ENCODE measurements around the gene MTHFSD.

The MTHFSD gene

GRCh38 chr16:86516623-86517003 is 38.4 kb downstream of the MTHFSD start:
- no peak for DNase-seq (ENCODE audit: low read depth, low spot score)
- no peak overlapping the region for H3K27ac ChIP-seq

GRCh38 chr16:86515777-86516622 is 39.0 kb downstream of the MTHFSD start:
- DNase-seq (ENCODE audit: low read depth, low spot score) = no peak
- H3K27ac ChIP-seq = no peak overlapping the region

- no peak overlapping the region for H3K27ac ChIP-seq
- DNase-seq (ENCODE audit: low read depth, low spot score) = no peak
Observed at GRCh38 chr16:86515413-86515776, 39.6 kb downstream of the MTHFSD start.

- DNase-seq (ENCODE audit: low read depth, low spot score) = no peak
- H3K27ac ChIP-seq = no peak overlapping the region
Observed at GRCh38 chr16:86514481-86515376, 40.3 kb downstream of the MTHFSD start.

- DNase-seq (ENCODE audit: low read depth, low spot score) = no peak
- H3K27ac ChIP-seq = no peak overlapping the region
Observed at GRCh38 chr16:86513471-86514277, 41.4 kb downstream of the MTHFSD start.

GRCh38 chr16:86512860-86513470 is 42.1 kb downstream of the MTHFSD start:
- H3K27ac ChIP-seq = no peak overlapping the region
- DNase-seq (ENCODE audit: low read depth, low spot score) = no peak

- H3K27ac ChIP-seq = no peak overlapping the region
- DNase-seq (ENCODE audit: low read depth, low spot score) = no peak
Observed at GRCh38 chr16:86512301-86512859, 42.7 kb downstream of the MTHFSD start.

GRCh38 chr16:86511317-86512161 is 43.5 kb downstream of the MTHFSD start:
- DNase-seq (ENCODE audit: low read depth, low spot score) = no peak
- H3K27ac ChIP-seq = no peak overlapping the region

GRCh38 chr16:86510465-86511261 is 44.4 kb downstream of the MTHFSD start, which contains the start of gene FOXF1:
TSS of gene FOXF1 (plus strand) at chr16:86510527. CDS start at chr16:86510570, 43 bp downstream.
- no peak for DNase-seq (ENCODE audit: low read depth, low spot score)
- no peak within 1 kb of the TSS for H3K27ac ChIP-seq

- no peak for DNase-seq (ENCODE audit: low read depth, low spot score)
Observed at GRCh38 chr16:86509759-86510464, 45.1 kb downstream of the MTHFSD start.

GRCh38 chr16:86508947-86509758 is 45.9 kb downstream of the MTHFSD start:
- no peak overlapping the region for H3K27ac ChIP-seq
- DNase-seq (ENCODE audit: low read depth, low spot score) = no peak

More at GRCh38 chr16:86509759-86510464, 45.1 kb downstream of the MTHFSD start:
- H3K27ac ChIP-seq = no peak overlapping the region

- no peak for DNase-seq (ENCODE audit: low read depth, low spot score)
- no peak overlapping the region for H3K27ac ChIP-seq
Observed at GRCh38 chr16:86508028-86508946, 46.7 kb downstream of the MTHFSD start.

- no peak overlapping the region for H3K27ac ChIP-seq
- no peak for DNase-seq (ENCODE audit: low read depth, low spot score)
Observed at GRCh38 chr16:86507173-86508027, 47.6 kb downstream of the MTHFSD start.
